Liver (tissue), 9 donors: ENCODE results near the gene PHC2. TPM values are rescaled to one million over a fixed set of nuclear protein-coding genes. Genes with fewer than 3 reads are reported as not detected.

Experiments
- DNase-seq: peaks from one replicate; pipeline ENCODE4 v3.0.0-alpha.2; 2017; ENCODE audit warnings: low spot score
- H3K27ac ChIP-seq, 2 donors: one replicate each; pipeline ENCODE4 v1.7.0; 2013; ENCODE audit warnings: inconsistent platforms in 2 of 2, low read length in 2 of 2, control low read depth in 1 of 2, low read depth in 1 of 2, mild to moderate bottlenecking in 1 of 2
- H3K27me3 ChIP-seq, 4 donors: one replicate each; pipeline versions ENCODE4 v1.6.1 to v1.7.0; 2013; ENCODE audit warnings: low read length in 3 of 4, inconsistent platforms in 1 of 4, mild to moderate bottlenecking in 1 of 4, moderate library complexity in 1 of 4; ENCODE audit not compliant: control insufficient read depth in 4 of 4, insufficient read depth in 4 of 4
- H3K36me3 ChIP-seq, 4 donors: one replicate each; pipeline versions ENCODE4 v1.6.1 to v1.7.0; 2013; ENCODE audit warnings: low read length in 3 of 4, mild to moderate bottlenecking in 3 of 4, low read depth in 1 of 4, moderate library complexity in 1 of 4; ENCODE audit not compliant: control insufficient read depth in 4 of 4, insufficient read depth in 3 of 4
- H3K4me1 ChIP-seq, 4 donors: one replicate each; pipeline versions ENCODE4 v1.6.1 to v1.7.0; 2013; ENCODE audit warnings: low read length in 3 of 4, mild to moderate bottlenecking in 3 of 4, moderate library complexity in 1 of 4; ENCODE audit not compliant: control insufficient read depth in 4 of 4, insufficient read depth in 4 of 4
- H3K4me3 ChIP-seq, 3 donors: one replicate each; pipeline versions ENCODE4 v1.6.1 to v1.7.0; 2013; ENCODE audit warnings: low read length in 3 of 3, control low read depth in 1 of 3, low read depth in 1 of 3, mild to moderate bottlenecking in 1 of 3
- H3K9ac ChIP-seq, 2 donors: one replicate each; pipeline ENCODE4 v1.7.0; 2013; ENCODE audit warnings: low read length in 2 of 2, mild to moderate bottlenecking in 2 of 2, moderate library complexity in 2 of 2, control low read depth in 1 of 2, low read depth in 1 of 2
- H3K9me3 ChIP-seq, 4 donors: one replicate each; pipeline versions ENCODE4 v1.6.1 to v1.7.0; 2013; ENCODE audit warnings: low read length in 3 of 4; ENCODE audit not compliant: control insufficient read depth in 4 of 4
- ATF3 ChIP-seq: IDR thresholded peaks from 2 replicates; pipeline ENCODE4 v1.6.1; 2016; ENCODE audit warnings: antibody characterized with exemption
- EGR1 ChIP-seq, 2 donors: IDR thresholded peaks; 2 replicates each; pipeline ENCODE4 v1.6.1; 2016 to 2018; ENCODE audit warnings: antibody characterized with exemption in 2 of 2, low read depth in 2 of 2
- FOXA1 ChIP-seq: IDR thresholded peaks from 2 replicates; pipeline ENCODE4 v1.6.1; 2016; ENCODE audit warnings: antibody characterized with exemption
- FOXA2 ChIP-seq: IDR thresholded peaks from 2 replicates; pipeline ENCODE4 v1.6.1; 2016; ENCODE audit warnings: antibody characterized with exemption
- GABPA ChIP-seq, 2 donors: IDR thresholded peaks in 1 of 2; conservative IDR thresholded peaks in 1 of 2; 2 replicates each; pipeline ENCODE4 v1.6.1; 2016; ENCODE audit warnings: antibody characterized with exemption in 2 of 2, mild to moderate bottlenecking in 1 of 2, moderate library complexity in 1 of 2
- HNF4A ChIP-seq, 2 donors: conservative IDR thresholded peaks; 2 replicates each; pipeline ENCODE4 v1.6.1; 2016; ENCODE audit warnings: antibody characterized with exemption in 2 of 2, mild to moderate bottlenecking in 2 of 2
- HNF4G ChIP-seq: IDR thresholded peaks from 2 replicates; pipeline ENCODE4 v1.6.1; 2016; ENCODE audit warnings: antibody characterized with exemption
- JUND ChIP-seq, 2 donors: IDR thresholded peaks; 2 replicates each; pipeline ENCODE4 v1.6.1; 2016; ENCODE audit warnings: antibody characterized with exemption in 2 of 2
- MAX ChIP-seq: IDR thresholded peaks from 2 replicates; pipeline ENCODE4 v1.6.1; 2016; ENCODE audit warnings: antibody characterized with exemption
- NR2F2 ChIP-seq: IDR thresholded peaks from 2 replicates; pipeline ENCODE4 v1.6.1; 2016; ENCODE audit warnings: antibody characterized with exemption
- RAD21 ChIP-seq, 2 donors: IDR thresholded peaks; 2 replicates each; pipeline ENCODE4 v1.6.1; 2016; ENCODE audit warnings: antibody characterized with exemption in 2 of 2, mild to moderate bottlenecking in 2 of 2
- REST ChIP-seq: IDR thresholded peaks from 2 replicates; pipeline ENCODE4 v1.6.1; 2016; ENCODE audit warnings: antibody characterized with exemption, mild to moderate bottlenecking
- RXRA ChIP-seq, 2 donors: IDR thresholded peaks; 2 replicates each; pipeline ENCODE4 v1.6.1; 2017 to 2018; ENCODE audit warnings: antibody characterized with exemption in 2 of 2, mild to moderate bottlenecking in 1 of 2
- SP1 ChIP-seq: IDR thresholded peaks from 2 replicates; pipeline ENCODE4 v1.6.1; 2018; ENCODE audit warnings: antibody characterized with exemption, mild to moderate bottlenecking
- TAF1 ChIP-seq: conservative IDR thresholded peaks from 2 replicates; pipeline ENCODE4 v1.6.1; 2016; ENCODE audit warnings: antibody characterized with exemption, mild to moderate bottlenecking
- YY1 ChIP-seq: IDR thresholded peaks from 2 replicates; pipeline ENCODE4 v1.6.1; 2016; ENCODE audit warnings: antibody characterized with exemption, mild to moderate bottlenecking
- WGBS: extraction: QIAGEN DNeasy Blood & Tissue Kit; methylation state at CpG from one replicate; pipeline ENCODE4 v1.1.7; 2013; 5-methylcytosine and 5-hydroxymethylcytosine counted together
- polyA plus RNA-seq, 2 donors: library from polyadenylated mRNA; stranded (reverse) in 1 of 2; unstranded in 1 of 2; fragments of 200-250 nt in 1 of 2; fragments of >200 nt in 1 of 2; fragmentation: Nextera tagmentation in 1 of 2; extraction: Ambion mirVana in 1 of 2; gene quantifications; one replicate each; pipeline versions ENCODE4 v1.2.1 to v1.2.3, GENCODE V29; 2013 to 2015
- total RNA-seq, 2 donors: library from RNA; depleted of rRNA; stranded (reverse); fragments of >200 nt; gene quantifications; one replicate each; pipeline ENCODE4 v1.2.3, GENCODE V29; 2014
- TF ChIP-seq, protein P1 (sequence below): fragments of 150-350 bp; IDR thresholded peaks from 2 replicates; pipeline ENCODE4 v1.5.1; 2017; ENCODE audit warnings: improper control_type of control experiment, low read depth, low read length; ENCODE audit not compliant: missing input control
- TF ChIP-seq, protein P2 (sequence below): IDR thresholded peaks from 2 replicates; pipeline ENCODE4 v1.6.1; 2016; ENCODE audit warnings: antibody characterized with exemption
- donor health status: healthy.
- donor health status: healthy.
- donor health status: healthy.
- donor health status: healthy.
- donor health status: healthy.

PHC2 gene
- total and polyA plus RNA-seq, 4 donors: 19.1 to 67.8 (median 44.7) TPM

DNA sequence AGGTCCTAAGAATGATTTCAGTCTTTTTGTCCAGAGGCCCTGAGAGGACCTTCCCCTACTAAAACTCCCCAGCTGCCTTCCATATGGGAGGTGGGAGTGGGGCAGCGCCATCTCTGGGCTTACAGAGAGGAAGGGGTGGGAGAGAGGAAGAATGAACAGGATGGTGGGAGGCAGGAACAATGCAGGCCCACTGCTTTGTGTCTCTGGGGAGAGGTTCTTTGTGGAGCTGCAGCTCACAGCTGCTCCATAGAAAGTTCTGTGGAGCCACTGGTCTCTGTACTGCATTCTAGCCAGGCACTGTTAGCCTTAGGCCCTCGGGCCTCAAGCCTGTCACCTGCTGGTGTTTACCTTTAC is 66.4 kb downstream of the PHC2 start:
- Histone ChIP-seq H3K27ac (peak overlapping the region; percentile 16 to 32), H3K9ac (no peak overlapping the region)
- TF ChIP-seq FOXA1 (no peak), HNF4G (no peak), REST (no peak), GABPA (IDR thresholded peaks at IDR 0.05 in 1 of 2, conservative IDR thresholded peaks at IDR 0.05 in 1 of 2) (no peak)
- TF ChIP-seq, protein P1, sequence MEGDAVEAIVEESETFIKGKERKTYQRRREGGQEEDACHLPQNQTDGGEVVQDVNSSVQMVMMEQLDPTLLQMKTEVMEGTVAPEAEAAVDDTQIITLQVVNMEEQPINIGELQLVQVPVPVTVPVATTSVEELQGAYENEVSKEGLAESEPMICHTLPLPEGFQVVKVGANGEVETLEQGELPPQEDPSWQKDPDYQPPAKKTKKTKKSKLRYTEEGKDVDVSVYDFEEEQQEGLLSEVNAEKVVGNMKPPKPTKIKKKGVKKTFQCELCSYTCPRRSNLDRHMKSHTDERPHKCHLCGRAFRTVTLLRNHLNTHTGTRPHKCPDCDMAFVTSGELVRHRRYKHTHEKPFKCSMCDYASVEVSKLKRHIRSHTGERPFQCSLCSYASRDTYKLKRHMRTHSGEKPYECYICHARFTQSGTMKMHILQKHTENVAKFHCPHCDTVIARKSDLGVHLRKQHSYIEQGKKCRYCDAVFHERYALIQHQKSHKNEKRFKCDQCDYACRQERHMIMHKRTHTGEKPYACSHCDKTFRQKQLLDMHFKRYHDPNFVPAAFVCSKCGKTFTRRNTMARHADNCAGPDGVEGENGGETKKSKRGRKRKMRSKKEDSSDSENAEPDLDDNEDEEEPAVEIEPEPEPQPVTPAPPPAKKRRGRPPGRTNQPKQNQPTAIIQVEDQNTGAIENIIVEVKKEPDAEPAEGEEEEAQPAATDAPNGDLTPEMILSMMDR: no peak

DNA sequence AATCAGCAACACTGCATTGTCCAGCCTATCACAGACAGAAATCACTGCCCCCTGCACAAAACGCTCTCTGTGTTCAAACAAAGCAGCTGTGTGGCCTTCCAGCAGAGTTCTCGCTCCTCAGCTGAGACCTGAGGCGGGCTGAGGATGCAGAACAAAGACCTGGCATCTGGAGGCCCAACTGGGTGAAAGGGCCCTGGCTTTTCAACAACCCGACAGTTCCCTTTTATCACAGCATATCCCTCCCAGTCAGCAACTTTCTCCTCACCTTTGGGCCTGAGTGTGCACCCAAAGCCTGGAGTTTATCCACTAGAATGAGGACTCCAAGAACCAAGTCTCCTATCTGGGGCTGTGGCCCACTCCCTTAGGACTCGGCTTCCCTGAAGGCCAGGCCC is 67.4 kb downstream of the PHC2 start:
- DNase-seq: no peak
- H3K27ac ChIP-seq: peak overlapping the region in 1 of 2 donors; percentile 28
- 78% methylated on average over 5 of the region's 5 CpGs for WGBS
- H3K27me3 ChIP-seq: no peaks in the 10 kb centered on the region
- no peak overlapping the region for H3K4me3 ChIP-seq
- no peaks in the 10 kb centered on the region for H3K36me3 ChIP-seq
- TF ChIP-seq, protein P2, sequence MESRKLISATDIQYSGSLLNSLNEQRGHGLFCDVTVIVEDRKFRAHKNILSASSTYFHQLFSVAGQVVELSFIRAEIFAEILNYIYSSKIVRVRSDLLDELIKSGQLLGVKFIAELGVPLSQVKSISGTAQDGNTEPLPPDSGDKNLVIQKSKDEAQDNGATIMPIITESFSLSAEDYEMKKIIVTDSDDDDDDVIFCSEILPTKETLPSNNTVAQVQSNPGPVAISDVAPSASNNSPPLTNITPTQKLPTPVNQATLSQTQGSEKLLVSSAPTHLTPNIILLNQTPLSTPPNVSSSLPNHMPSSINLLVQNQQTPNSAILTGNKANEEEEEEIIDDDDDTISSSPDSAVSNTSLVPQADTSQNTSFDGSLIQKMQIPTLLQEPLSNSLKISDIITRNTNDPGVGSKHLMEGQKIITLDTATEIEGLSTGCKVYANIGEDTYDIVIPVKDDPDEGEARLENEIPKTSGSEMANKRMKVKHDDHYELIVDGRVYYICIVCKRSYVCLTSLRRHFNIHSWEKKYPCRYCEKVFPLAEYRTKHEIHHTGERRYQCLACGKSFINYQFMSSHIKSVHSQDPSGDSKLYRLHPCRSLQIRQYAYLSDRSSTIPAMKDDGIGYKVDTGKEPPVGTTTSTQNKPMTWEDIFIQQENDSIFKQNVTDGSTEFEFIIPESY: no peak
- TF ChIP-seq, protein P1: no peak
- TF ChIP-seq NR2F2 (no peak), ATF3 (no peak), RXRA (IDR thresholded peaks at IDR 0.05) (no peak), HNF4G (no peak), EGR1 (IDR thresholded peaks at IDR 0.05; ENCODE audit: low read depth in 2 of 2) (no peak), FOXA2 (no peak), MAX (no peak), GABPA (IDR thresholded peaks at IDR 0.05 in 1 of 2, conservative IDR thresholded peaks at IDR 0.05 in 1 of 2) (no peak), FOXA1 (no peak), HNF4A (conservative IDR thresholded peaks at IDR 0.05) (no peak), TAF1 (no peak), YY1 (no peak), SP1 (no peak), JUND (IDR thresholded peaks at IDR 0.05) (no peak), RAD21 (IDR thresholded peaks at IDR 0.05) (no peak), REST (no peak)
- H3K9ac ChIP-seq: no peak overlapping the region
- peaks cover 0 to 4% (median 0%) of the 10 kb centered on the region in 4 donors for H3K4me1 ChIP-seq
- H3K9me3 ChIP-seq: no peaks in the 10 kb centered on the region

More for the DNA sequence above, 66.4 kb downstream of the PHC2 start:
- Histone ChIP-seq H3K36me3 (peaks cover 0 to 3% (median 1%) of the 10 kb centered on the region in 4 donors), H3K27me3 (no peaks in the 10 kb centered on the region), H3K4me1 (peaks cover 0 to 4% (median 0%) of the 10 kb centered on the region in 4 donors), H3K9me3 (no peaks in the 10 kb centered on the region), H3K4me3 (no peak overlapping the region)
- WGBS: 83% methylated on average over 2 of the region's 2 CpGs
- DNase-seq: no peak
